Measurements from ENCODE around the gene GRIK1.

- no peak for TF ChIP-seq CTCF (IDR thresholded peaks at IDR 0.05)
- TF ChIP-seq POLR2A (IDR thresholded peaks at IDR 0.05) = no peak
- TF ChIP-seq POLR2AphosphoS5 (IDR thresholded peaks at IDR 0.05; ENCODE audit: insufficient read depth in 1 of 2, low read depth in 1 of 2) = no peak
Observed at GRCh38 chr21:29797155-29797554, 142.6 kb downstream of the GRIK1 start.

Measured in vagina (tissue), 2 donors.